Activated CD4-positive, alpha-beta T cell treated with anti-CD3 and anti-CD28 coated beads, Interleukin-2, amount 50 U/mL, for 4 hours (primary cell): ENCODE data around the gene PRKCH.

ENCODE experiments used
- DNase-seq, 2 experiments: peaks; one replicate each; pipeline ENCODE4 v3.0.0-alpha.2; 2020

PRKCH gene

GRCh38 chr14:61537563-61538463 is 216.4 kb downstream of the PRKCH start:
- DNase-seq, result peak; percentile 44 to 54

- DNase-seq, result no peak
Measured at GRCh38 chr14:61538464-61539022, 217.2 kb downstream of the PRKCH start.

- DNase-seq, result no peak
Measured at GRCh38 chr14:61539631-61540030, 218.3 kb downstream of the PRKCH start.

DNA sequence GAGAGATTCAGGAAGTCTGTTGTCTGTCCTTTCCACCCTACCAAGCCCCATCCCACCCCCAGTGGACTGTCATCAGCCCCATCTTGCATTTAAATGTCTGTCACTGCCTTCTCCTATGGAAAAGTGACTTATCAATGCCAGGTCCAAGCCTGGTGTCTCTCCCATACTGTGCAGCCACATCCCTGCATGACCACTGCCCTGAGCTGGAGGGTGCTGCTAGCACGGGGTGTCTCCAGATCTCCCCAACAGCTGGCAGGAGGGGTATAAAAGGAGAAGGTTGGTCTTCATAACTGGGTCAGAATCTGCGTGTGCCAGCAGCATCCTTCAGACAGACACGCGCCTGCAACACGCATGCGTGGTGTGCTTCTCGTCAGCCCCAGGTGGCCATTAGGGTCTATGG is 219.6 kb downstream of the PRKCH start:
- no peak for DNase-seq

DNA sequence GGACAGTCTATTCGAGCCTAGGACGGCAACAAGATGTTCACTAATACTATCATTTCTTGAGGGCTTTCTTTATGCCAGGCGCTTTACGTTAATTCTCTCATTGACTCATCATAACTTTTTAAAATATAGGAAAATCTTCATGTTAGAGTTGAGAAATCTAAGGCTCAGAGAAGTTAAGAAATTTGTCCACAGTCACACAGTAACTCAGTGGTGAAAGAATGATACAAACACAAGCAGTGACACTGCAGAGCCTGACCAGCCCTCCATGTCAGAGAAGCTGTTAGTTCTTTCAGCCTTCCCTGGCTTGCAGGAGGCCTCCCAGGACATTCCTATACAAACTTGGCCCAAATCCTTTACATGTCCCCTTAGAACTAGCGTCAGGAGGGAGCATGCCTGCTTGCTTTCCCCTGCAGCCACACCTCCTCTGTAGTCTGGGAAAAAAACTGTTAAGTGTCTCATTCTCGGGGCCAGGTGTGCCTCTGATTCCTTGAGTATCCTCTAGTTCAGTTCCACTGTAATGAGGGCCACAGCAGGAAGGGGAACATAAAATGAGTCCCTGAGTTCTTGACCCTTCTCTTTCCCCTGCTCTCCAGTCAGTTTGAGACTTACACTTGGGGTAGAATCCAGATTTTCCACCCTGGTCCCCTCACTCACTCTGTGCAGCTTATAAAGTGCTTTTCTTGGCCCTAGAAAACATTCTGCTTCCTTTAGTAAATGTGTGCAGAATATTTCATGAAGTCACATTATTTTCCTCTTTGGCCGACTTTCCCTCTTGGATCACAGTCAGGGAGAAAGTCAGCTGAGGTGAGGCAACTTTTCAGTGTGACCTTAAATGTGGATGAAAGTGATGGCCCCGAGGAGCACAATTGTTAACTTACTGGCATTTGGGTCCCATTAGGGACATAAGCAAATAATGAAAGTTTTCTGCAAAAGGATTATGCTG is 221.7 kb downstream of the PRKCH start:
- DNase-seq, result no peak

DNA sequence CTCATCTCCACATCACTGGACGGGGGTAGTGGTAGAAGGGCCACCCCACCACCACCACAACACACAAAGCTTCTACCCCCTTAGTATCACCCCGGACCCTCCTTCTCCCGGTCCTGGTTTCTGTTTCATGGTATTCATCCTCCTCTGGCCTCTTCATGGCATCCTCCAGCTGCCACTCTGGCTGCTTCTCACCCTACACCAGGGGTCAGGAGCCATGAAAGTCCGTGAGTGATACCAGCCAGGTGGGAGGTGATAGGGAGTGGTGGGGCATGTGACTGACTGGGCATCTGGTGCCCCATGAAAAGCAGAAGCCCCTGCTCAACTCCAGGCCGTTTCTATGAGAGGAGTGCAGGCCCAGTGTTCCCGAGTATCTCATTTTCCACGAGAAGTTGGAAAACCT is 222.6 kb downstream of the PRKCH start:
- DNase-seq, result no peak

DNA sequence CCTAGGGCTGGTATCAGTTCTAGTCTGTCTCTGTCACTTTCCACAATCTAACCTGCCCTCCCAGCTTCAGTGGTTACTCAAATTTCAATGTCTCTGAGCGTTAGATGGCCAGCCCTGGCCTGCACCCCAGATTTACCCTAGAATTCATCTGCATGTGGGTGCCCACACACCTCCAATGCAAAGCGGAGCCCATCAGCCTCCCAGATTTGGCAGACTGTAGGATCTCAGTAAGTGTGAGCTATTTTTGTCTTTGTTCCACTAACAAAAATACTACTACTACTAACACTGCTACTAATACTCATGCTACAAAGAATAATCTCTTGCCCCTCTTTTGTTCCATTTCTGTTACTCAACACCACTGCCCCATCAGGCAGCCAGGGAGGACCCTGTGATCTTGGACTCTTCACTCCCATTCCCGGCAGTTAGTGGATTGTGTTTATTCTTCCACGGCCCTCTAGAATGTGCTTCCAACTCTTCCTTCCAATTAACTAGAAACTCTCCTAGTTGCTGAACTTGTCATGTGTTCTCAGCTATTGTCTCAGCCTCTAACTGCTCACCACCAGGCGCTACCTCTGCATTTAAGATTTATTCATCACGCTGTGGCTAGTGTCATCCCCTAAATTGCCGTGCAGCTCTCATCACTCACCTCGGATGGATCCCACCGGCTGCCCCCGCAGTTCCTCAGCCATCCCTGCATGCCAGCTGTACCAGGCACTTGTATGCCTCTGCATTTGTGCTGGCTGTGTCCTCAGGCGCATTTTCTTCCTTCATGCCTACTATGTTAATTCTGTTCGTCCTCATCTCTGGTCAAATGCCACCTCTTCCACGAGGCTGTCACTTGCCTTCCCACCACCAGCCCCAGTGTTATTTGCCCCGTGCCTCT is 223.3 kb downstream of the PRKCH start:
- DNase-seq, result no peak

DNA sequence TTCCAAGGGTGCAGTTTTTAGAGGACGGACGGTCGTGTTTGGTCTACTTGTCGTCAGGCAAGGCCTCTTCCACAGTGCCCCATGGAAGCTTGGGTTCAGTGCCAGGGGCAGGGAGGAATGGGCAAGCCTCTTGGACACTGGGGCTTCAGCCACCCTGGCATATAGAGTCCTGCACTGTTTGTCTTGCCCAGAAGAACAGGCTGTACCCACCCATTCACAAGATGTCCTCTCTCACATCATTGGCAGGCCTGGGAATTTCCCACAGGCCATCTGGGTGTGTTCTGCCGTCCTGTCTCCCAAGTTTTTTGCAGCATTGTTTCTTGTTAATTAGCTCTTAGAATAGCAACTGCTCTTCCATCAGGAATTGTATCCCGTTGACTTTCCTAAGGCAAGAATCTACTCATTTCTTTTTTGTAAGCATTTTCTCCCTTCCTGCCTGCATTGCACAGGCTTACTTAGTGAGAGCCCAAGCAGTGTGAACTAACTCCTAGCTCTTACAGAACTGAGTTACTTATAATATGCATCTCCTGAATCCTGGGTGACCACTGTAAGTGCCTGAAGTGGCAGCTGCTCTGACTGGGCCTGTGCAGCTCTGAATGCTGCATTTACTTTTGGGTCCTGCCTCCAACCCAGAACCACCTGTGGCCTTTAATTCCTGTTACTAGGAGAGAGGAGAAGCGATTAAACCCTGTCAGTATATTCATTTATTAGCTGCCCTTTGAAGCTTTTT is 224.5 kb downstream of the PRKCH start:
- no peak for DNase-seq

- no peak for DNase-seq
Measured at GRCh38 chr14:61547186-61548069, 226.0 kb downstream of the PRKCH start.

DNA sequence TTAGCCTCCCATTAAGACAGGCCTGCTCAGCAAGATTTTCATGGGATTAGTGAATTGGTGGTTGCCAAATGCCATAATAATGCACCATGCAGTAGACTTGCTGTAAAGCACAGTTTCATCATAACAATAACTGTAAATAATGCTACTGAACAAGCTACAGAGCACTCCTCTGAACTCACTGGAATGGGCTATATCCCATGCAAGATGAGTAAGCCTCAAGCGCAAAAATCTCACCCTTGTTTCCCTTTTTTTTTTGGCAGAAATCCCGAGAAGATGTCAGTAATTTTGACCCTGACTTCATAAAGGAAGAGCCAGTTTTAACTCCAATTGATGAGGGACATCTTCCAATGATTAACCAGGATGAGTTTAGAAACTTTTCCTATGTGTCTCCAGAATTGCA is 228.0 kb downstream of the PRKCH start:
- DNase-seq, result no peak

DNA sequence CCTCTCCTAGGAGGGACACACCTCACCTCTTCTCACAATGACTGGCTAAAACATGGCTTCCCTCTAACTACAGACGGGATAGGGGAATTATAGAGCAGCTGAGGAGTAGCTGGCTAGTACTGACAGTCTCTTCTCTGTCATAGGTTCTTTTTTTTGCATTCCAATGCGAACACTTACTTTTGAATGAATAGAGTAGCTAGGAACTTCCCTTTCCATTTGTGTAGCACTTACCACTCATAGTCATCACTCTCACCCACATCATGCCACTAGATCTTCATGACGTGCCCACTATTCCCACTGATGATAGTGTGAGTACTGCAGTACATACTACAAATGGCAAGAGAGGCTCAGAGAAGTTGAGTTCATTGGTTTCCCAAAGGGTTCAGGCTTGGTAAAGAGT is 230.0 kb downstream of the PRKCH start:
- DNase-seq, result no peak

DNA sequence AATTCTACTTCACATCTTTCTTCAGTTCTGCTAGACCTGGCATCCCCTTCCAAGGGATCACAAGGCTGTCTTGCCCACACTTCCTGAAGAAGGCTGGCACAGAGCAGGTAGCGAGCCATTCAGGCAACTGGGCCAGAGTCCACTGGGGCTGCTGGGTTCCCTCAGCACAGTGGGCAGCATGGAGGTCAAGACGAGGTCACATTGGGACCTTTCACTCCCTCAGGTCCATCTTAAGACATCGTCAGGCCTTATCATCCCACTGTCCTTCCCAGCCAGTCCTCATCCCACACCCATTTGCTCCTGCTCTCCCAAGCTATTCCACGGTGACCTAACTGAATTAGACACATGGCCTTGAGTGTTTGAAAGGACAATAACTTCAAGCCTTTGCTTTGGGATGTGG is 230.9 kb downstream of the PRKCH start:
- DNase-seq, result no peak

DNA sequence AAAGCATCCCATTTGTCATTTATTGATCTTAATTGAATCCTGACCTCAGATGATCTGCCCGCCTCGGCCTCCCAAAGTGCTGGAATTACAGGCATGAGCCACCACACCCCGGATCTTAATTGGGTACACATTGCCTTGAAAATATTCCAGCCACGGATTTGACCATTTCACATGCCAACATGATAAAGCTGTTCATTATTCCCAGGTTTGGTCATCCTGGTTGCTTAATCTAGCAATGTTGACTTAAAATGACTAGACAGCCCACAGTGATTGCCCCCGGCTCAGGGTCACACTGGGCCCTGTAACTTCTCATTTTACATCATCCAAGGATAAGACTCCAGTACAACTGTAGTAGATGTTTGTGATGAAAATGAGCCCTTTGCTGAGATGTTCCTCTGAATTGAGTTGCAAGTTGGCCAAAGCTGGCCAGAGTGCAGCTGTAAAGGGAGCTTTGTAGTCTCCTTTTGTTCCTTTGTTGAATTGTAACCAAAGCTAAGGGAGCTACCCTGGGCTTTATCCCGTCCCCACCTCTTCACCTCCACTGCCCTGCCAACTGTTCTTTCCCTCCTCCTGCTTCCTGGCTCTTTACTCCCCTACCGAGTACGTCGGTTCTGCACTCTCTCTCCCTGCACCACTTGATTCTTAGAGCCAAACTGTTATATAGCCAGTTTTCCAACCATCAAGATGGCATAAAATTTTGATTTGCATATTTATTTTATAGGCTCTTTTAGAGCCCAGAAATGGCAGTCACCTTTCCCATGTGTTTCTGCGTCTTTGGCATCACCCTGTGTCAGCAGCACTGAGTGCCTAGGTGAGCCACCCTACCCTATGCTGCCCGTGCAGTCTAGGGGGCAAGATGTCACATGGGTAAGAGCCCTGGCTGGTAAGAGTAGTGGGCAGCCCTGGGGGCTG is 232.6 kb downstream of the PRKCH start:
- DNase-seq, result no peak

- no peak for DNase-seq
Measured at GRCh38 chr14:61555056-61555838, 233.9 kb downstream of the PRKCH start.

DNA sequence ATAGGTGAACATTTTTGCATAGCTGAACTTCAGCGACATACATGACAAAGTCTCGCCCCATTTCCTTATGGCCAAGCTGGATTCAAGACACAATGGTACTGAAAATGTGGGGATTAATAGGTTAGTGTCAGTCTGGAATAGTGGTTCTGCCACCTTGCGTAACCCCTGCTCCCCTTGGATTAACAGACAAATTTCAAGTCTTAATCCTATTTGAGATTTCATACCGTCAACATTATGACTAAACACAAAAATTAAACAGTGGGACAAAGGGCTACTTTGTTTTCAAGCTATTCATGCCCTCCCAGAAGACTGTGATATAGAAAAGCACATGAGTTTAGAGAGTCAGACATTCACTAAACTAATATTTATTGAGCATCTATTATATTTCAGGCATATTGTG is 235.1 kb downstream of the PRKCH start:
- DNase-seq, result no peak

GRCh38 chr14:61557262-61557661 is 235.9 kb downstream of the PRKCH start:
- DNase-seq, result no peak

- DNase-seq, result no peak
Measured at GRCh38 chr14:61557854-61558253, 236.5 kb downstream of the PRKCH start.

- DNase-seq, result no peak
Measured at GRCh38 chr14:61558271-61558670, 236.9 kb downstream of the PRKCH start.
